ENCODE data around the gene MCF2L2. TPM values are rescaled to one million over a fixed set of nuclear protein-coding genes. Genes with fewer than 3 reads are reported as not detected.

Gene MCF2L2
- total and polyA plus RNA-seq, 2 donors (not counting 1 experiment from before 2014, with no cell fraction given) = 0.03 to 1.6 TPM

GRCh38 chr3:183265834-183266417, 162.5 kb downstream of the MCF2L2 start:
- Histone ChIP-seq H3K4me1 (ENCODE audit: control insufficient read depth in 2 of 2, insufficient read depth in 2 of 2, low read length in 2 of 2) (peaks cover 0 to under 1% of the 10 kb centered on the region in 2 donors), H3K4me3 (ENCODE audit: control extremely low read depth in 1 of 5, extremely low read depth in 1 of 5, insufficient read depth in 1 of 5, low read depth in 2 of 5, low read length in 4 of 5) (no peak overlapping the region), H4K20me1 (ENCODE audit: control insufficient read depth, insufficient read depth, low read length, poor library complexity, severe bottlenecking) (no peaks in the 10 kb centered on the region), H3K27me3 (replicated peaks in 1 of 4; ENCODE audit: control extremely low read depth in 1 of 4, control insufficient read depth in 3 of 4, insufficient read depth in 4 of 4, low read length in 3 of 4) (peaks cover 0 to 3% (median 0%) of the 10 kb centered on the region in 4 experiments), H3K9me3 (ENCODE audit: control extremely low read depth in 1 of 3, control insufficient read depth in 2 of 3, insufficient read depth in 1 of 3, low read length in 2 of 3) (no peaks in the 10 kb centered on the region), H3K79me2 (ENCODE audit: control insufficient read depth, insufficient read depth, low read length) (no peaks in the 10 kb centered on the region), H3K4me2 (replicated peaks; ENCODE audit: low read depth, low read length, poor library complexity, severe bottlenecking) (no peak overlapping the region), H2AFZ (ENCODE audit: insufficient read depth, low read depth, low read length, poor library complexity, severe bottlenecking) (no peak overlapping the region), H3K9ac (ENCODE audit: low read length) (no peak overlapping the region), H3K27ac (ENCODE audit: low read length in 2 of 2) (no peak overlapping the region), H3K36me3 (replicated peaks in 1 of 2; ENCODE audit: control extremely low read depth in 1 of 2, control insufficient read depth in 1 of 2, extremely low read depth in 1 of 2, insufficient read depth in 2 of 2, low read length in 1 of 2) (no peaks in the 10 kb centered on the region)
- Mint-ChIP-seq H3K27me3 (peaks cover 16% of the 10 kb centered on the region), H3K4me3 (no peak overlapping the region), H3K9me3 (ENCODE audit: insufficient read depth) (no peaks in the 10 kb centered on the region), H3K27ac (no peak overlapping the region), H3K4me1 (no peaks in the 10 kb centered on the region)
- ATAC-seq (ENCODE audit: low read depth) (no peak), DNase-seq (no peak)
- TF ChIP-seq EZH2 (IDR thresholded peaks at IDR 0.05; ENCODE audit: borderline replicate concordance, insufficient read depth, low read depth, low read length, poor library complexity, severe bottlenecking) (no peak), CTCF (IDR thresholded peaks at IDR 0.05) (no peak)
- ChIA-PET POLR2A (no interaction called here), CTCF (interaction anchor here (1.2 kb wide), 1 partner anchor 14 kb away, joined by 3 read pairs; no protein-coding TSS in a partner anchor)
- intact Hi-C loops (cut with micrococcal nuclease) = no loop called here
- WGBS (ENCODE audit: insufficient coverage) = 97% methylated on average over 5 of the region's 5 CpGs

GRCh38 chr3:183265157-183265642, 163.2 kb downstream of the MCF2L2 start:
- ATAC-seq (ENCODE audit: low read depth) (no peak), DNase-seq (no peak)
- Histone ChIP-seq H3K4me1 (ENCODE audit: control insufficient read depth in 2 of 2, insufficient read depth in 2 of 2, low read length in 2 of 2) (peaks cover 5 to 8% of the 10 kb centered on the region in 2 donors), H3K27ac (ENCODE audit: low read length in 2 of 2) (no peak overlapping the region), H4K20me1 (ENCODE audit: control insufficient read depth, insufficient read depth, low read length, poor library complexity, severe bottlenecking) (no peaks in the 10 kb centered on the region), H3K36me3 (replicated peaks in 1 of 2; ENCODE audit: control extremely low read depth in 1 of 2, control insufficient read depth in 1 of 2, extremely low read depth in 1 of 2, insufficient read depth in 2 of 2, low read length in 1 of 2) (no peaks in the 10 kb centered on the region), H3K9ac (ENCODE audit: low read length) (no peak overlapping the region), H3K79me2 (ENCODE audit: control insufficient read depth, insufficient read depth, low read length) (no peaks in the 10 kb centered on the region), H3K9me3 (ENCODE audit: control extremely low read depth in 1 of 3, control insufficient read depth in 2 of 3, insufficient read depth in 1 of 3, low read length in 2 of 3) (no peaks in the 10 kb centered on the region), H3K27me3 (replicated peaks in 1 of 4; ENCODE audit: control extremely low read depth in 1 of 4, control insufficient read depth in 3 of 4, insufficient read depth in 4 of 4, low read length in 3 of 4) (peaks cover 0 to 3% (median 0%) of the 10 kb centered on the region in 4 experiments), H2AFZ (ENCODE audit: insufficient read depth, low read depth, low read length, poor library complexity, severe bottlenecking) (no peak overlapping the region), H3K4me3 (ENCODE audit: control extremely low read depth in 1 of 5, extremely low read depth in 1 of 5, insufficient read depth in 1 of 5, low read depth in 2 of 5, low read length in 4 of 5) (no peak overlapping the region), H3K4me2 (replicated peaks; ENCODE audit: low read depth, low read length, poor library complexity, severe bottlenecking) (no peak overlapping the region)
- Mint-ChIP-seq H3K9me3 (ENCODE audit: insufficient read depth) (no peaks in the 10 kb centered on the region), H3K4me1 (peaks cover 6% of the 10 kb centered on the region), H3K4me3 (no peak overlapping the region), H3K27me3 (peaks cover 16% of the 10 kb centered on the region), H3K27ac (no peak overlapping the region)
- WGBS (ENCODE audit: insufficient coverage) = 52% methylated on average over 12 of the region's 15 CpGs
- TF ChIP-seq EZH2 (IDR thresholded peaks at IDR 0.05; ENCODE audit: borderline replicate concordance, insufficient read depth, low read depth, low read length, poor library complexity, severe bottlenecking) (no peak), CTCF (IDR thresholded peaks at IDR 0.05) (no peak)
- intact Hi-C loops (cut with micrococcal nuclease) = no loop called here
- POLR2A ChIA-PET = no interaction called here
- CTCF ChIA-PET = interaction anchor here (1.2 kb wide), 1 partner anchor 13 kb away, joined by 3 read pairs; no protein-coding TSS in a partner anchor

Measured in B cell (primary cell).